ENCODE measurements around the gene PPIC. TPM values are rescaled to one million over a fixed set of nuclear protein-coding genes. Genes with fewer than 3 reads are reported as not detected.

PPIC gene
- polyA plus RNA-seq (ENCODE audit: insufficient read depth in 1 of 5, insufficient read length in 5 of 5, low replicate concordance in 1 of 5), result 10 to 100 TPM; 31.5 to 47.8 (median 38.3) TPM
- long read RNA-seq, donor 1, transcript PPIC-202 (2 exons, 1,143 nt), result minor isoform, 8 of 116 reads
- long read RNA-seq, donor 1, transcript PPIC-201 (5 exons, 1,380 nt), result major isoform, 37 of 116 reads
- long read RNA-seq, donor 1, partial matches to known transcripts, result 62 of 116 reads
- long read RNA-seq, donor 1, other reads (novel, unspliced or antisense), result 9 of 116 reads
- long read RNA-seq, donor 2, transcript PPIC-201 (5 exons, 1,380 nt), result major isoform, 23 of 23 reads
- long read RNA-seq, donor 2, partial matches to known transcripts, result 0 of 23 reads
- long read RNA-seq, donor 2, other reads (novel, unspliced or antisense), result 0 of 23 reads
- long read RNA-seq, donor 3, transcript PPIC-201 (5 exons, 1,380 nt), result major isoform, 26 of 27 reads
- long read RNA-seq, donor 3, partial matches to known transcripts, result 0 of 27 reads
- long read RNA-seq, donor 3, other reads (novel, unspliced or antisense), result 0 of 27 reads
- long read RNA-seq, donor 4, transcript PPIC-201 (5 exons, 1,380 nt), result major isoform, 25 of 30 reads
- long read RNA-seq, donor 4, partial matches to known transcripts, result 5 of 30 reads
- long read RNA-seq, donor 4, other reads (novel, unspliced or antisense), result 0 of 30 reads
- long read RNA-seq, donor 5, transcript PPIC-201 (5 exons, 1,380 nt), result major isoform, 28 of 32 reads
- long read RNA-seq, donor 5, partial matches to known transcripts, result 0 of 32 reads
- long read RNA-seq, donor 5, other reads (novel, unspliced or antisense), result 0 of 32 reads
- long read RNA-seq, donor 6, transcript PPIC-201 (5 exons, 1,380 nt), result major isoform, 39 of 58 reads
- long read RNA-seq, donor 6, partial matches to known transcripts, result 16 of 58 reads
- long read RNA-seq, donor 6, other reads (novel, unspliced or antisense), result 0 of 58 reads
- long read RNA-seq, donor 7, transcript PPIC-201 (5 exons, 1,380 nt), result major isoform, 40 of 46 reads
- long read RNA-seq, donor 7, partial matches to known transcripts, result 5 of 46 reads
- long read RNA-seq, donor 7, other reads (novel, unspliced or antisense), result 0 of 46 reads
- long read RNA-seq, donor 8, transcript PPIC-201 (5 exons, 1,380 nt), result major isoform, 7 of 8 reads
- long read RNA-seq, donor 8, partial matches to known transcripts, result 0 of 8 reads
- long read RNA-seq, donor 8, other reads (novel, unspliced or antisense), result 0 of 8 reads

DNA sequence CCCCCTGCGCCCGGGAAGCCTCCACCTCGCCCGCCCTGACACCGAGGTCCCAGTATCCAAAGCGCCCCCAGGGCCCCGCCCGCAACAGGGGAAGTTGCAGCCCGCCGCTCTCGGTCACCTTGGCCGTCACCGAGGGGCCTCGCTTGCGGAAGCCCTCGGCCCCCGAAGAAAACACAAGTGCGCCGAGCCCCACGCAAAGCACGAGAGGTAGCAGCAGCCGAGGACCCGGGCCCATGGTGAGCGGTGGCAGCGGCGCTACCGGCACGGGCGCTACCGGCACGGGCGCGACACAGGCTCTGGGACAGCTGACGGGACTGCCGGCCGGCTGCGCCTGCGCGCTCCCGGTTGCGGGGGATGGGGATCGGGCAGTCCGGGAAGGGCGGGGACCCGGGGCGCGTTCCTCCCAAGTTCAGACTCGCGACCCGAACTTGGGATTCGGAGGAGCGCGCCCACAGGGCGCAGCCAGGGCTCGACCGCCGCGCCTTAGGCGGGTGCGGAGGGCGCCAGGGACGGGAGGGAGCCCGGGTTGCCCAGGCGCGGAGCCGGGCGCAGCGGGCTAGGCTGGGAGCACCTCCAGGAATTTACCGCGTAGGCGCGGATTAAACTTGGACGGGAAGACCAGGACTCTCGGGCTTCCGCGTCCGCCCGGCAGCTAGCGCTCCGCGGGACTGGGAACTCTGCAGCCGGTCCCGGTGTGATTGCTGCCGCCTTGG, at the start of gene PPIC:
Gene PPIC (minus strand): TSS at position 335 of the 713 bp plus-strand sequence. CDS start 100 bp downstream, at position 235.
- DNase-seq, result peak; percentile 83 to 88

DNA sequence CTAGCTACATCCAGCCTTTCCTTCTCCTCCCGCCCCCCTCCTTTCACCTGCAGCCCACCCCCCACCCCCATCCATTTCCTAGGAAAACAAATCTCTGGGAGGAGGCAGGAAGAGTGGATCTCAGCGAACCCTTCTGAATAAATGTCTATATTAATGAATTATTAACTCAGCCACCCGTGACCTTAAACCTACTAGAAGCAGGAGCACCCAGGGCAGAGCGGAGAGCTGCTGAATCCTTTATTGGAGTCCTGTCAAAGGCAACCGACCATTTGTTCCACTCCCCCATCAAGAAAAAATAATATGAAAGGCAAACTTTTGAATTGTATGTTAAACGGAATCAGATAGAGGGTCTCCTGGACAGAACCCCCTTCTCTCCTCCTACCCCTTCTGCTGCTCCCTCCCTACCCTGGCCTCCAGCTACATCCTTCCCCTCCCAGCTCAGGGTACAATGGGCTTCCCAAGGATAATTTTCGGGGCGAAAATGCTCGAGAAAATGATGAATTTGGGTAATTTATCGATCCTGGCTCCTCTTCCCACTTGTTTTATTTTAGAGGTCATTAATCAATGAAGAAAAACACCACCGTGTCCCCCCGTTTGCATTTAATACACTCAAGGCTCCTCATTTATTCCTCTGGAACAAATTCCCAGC, 49.2 kb upstream of the PPIC start:
- no peak for DNase-seq

DNA sequence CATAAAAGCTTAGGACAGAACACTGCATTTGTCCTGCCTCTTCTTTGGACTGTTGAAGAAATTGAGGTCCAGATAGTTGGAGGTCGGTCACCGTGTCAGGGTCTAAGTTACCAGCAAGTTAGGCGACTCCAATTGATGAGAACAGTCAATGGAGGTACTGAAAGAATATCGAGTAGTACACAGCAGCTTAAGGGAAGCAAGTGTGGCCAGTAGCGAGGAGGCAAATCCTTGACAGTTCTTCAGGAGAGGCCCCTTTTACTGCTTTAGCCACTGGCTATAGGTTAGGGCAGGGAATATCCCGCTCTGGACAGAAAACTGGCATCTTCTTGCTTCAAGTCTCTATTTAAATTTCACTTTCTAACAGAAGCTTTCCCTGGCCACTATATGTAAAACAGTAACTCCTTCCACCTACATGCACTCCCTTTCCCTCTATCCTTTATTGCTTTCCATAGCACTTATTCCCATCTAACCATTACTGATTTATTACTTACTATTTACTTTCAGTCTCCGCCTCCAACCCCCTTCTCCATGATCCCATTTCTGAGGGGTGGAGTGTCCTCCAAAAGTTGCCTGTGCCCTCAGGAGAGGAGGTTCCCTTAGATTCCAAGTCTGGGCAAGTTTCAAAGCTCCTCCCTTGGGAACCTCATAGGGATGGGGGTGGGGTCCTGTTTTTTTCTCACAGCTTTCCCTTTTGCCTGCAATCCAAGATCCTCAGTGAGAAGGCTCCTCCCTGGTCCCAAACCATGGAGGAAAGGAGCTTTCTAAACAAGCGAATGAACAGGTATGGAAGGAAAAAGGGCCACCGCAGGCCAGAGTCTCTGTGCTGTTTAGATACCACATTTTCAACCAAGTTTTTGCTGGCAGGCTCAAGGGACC, 48.4 kb upstream of the PPIC start:
- DNase-seq, result no peak

DNA sequence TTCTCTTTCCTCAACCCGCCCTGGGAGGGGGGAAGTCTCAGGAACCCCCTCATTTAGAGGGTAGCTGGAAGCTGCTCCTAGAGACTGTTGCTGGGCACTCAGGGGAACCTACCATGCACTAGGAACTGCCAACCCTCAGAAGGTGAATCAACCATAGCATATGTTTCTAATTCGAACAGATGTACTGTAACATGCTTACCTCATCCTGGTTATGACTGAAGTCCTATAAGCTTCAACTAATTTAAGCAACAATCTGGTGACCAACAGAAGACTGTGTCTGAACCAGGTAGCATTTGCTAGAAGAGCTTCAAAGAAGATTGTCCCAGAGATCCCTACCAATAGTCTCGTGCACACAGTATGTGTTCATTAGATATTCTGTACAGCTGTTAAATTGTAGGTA, 46.8 kb upstream of the PPIC start:
- DNase-seq, result no peak

DNA sequence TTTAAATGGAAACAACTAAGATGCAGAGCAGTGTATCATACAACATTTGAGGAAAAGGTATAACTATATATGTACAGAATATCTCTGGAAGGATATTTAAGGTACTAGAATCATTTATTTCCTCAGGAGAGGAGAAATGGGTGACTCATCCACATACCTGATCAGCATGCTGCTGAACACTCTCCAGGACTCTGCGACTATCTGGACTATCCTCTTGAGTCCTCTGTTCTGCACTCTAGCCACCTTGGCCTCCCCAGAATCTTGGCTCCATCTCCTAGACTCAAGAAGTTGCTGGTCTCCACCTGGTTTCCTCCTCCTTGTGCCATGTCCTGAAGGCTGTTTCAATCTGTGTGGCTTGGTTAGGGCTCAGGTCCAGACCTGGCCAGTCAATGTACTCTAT, 43.7 kb upstream of the PPIC start:
- DNase-seq, result no peak

DNA sequence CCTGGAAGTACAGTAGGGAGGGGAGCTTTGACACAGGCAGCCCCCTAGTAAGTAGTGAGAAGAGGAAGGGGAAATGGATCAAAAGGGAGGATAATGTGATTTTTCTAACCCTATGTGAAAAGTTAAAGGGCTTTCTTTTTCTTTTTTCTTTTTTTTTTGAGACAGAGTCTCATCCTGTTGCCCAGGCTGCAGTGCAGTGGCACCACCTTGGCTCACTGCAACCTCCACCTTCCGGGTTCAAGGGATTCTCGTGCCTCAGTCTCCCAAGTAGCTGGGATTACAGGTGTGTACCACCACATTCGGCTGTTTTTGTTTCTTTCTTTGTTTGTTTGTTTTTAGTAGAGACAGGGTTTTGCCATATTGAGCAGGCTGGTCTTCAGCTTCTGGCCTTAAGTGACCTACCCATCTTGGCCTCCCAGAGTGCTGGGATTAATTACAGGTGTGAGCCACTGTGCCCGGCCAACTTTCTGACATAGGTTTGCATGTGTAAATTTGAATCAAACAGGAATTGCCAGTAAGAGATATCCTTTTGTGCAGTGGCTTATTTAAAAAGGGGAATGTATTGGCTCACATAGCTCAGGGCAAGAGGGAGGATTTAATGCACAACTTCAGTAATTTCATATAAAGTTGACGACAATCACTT, 39.1 kb upstream of the PPIC start:
- no peak for DNase-seq

DNA sequence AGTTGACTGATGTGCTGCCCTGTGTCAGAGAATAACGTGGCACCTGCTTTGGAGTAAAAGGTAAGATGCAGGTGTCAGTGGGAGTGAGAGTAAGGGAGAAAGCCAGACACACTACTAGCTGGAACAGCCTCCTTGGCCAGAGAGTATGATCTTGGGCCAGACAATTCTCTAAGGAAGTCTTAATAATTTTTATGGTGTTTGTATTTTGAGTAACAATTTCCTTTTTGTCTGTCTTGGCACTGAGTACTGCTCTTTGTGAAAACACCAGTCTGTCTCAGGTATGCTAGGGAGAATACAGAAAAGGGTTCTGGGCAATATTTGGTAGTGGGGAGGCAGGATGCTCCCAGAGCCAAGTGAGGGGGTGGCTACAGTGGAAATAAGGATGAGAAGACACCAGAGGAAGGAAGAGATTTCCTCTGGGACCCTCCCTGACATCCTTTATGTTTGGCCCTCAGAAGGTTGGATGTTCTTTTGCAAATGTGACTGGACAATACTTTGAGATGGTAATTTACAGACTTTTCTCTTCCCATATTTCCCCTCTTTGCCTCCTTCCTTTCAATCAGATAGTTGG, 31.9 kb upstream of the PPIC start:
- no peak for DNase-seq

DNA sequence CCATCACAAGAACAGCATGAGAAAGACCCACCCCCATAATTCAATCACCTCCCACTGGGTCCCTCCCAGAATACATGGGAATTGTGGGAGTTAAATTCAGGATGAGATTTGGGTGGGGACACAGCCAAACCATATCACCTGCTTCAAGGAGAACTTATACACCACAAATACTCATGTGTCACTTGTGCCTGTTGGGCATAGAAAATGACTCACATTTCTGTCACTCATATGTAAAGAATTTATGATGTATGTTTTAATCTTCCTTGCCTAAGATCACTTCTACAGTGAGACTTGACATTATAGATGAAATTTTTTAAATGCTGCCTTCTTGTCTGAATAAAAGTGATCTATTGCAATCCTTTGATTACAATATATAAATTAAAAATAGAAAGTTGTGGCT, 29.5 kb upstream of the PPIC start:
- no peak for DNase-seq

DNA sequence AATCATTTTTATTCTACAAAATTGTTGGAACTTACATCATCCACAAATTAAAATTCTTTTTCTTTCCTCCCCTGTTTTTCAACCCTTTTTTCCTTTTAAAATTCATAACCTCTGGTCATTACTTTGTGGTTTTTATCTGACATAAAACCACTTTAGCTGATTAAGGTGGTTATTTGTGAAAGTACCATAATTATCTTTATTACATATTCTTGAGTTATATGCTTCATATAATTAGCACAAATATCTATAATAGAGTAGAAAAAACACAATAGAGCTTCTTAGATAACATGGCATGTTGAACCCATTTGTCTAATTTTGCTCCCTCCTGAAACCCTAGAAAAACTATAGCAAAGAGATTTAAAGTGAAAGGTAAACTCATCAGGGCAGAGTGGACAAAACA, 22.9 kb upstream of the PPIC start:
- no peak for DNase-seq

DNA sequence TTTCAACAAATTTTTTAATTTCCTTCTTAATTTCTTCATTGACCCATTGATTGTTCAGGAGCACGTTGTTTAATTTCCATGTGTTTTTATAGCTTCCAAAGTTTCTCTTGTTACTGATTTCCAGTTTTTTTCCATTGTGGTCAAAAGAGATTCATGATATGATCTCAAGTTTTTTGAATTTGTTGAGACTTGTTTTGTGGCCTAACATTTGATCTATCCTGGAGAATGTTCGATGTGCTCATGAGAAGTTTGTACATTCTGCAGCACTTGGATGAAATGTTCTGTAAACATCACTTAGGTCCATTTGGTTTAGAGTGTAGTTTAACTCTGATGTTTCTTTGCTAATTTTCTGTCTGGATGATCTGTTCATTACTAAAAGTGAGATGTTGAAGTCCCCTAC, 14.7 kb upstream of the PPIC start:
- no peak for DNase-seq

DNA sequence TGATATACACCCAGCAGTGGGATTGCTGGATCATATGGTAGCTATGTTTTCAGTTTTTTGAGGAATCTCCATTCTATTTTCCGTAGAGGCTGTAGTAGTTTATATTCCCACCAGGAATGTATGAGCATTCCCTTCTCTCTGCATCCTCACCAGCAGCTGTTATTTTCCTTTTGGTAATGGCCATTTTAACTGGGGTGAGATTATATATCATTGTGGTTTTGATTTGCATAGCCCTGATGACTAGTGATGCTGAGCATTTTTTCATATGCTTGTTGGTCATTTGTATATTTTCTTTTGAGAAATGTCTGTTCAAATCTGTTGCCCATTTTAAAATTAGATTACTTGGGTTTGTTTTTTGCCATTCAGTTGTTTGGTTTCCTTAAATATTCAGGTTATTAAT, 11.2 kb upstream of the PPIC start:
- no peak for DNase-seq

DNA sequence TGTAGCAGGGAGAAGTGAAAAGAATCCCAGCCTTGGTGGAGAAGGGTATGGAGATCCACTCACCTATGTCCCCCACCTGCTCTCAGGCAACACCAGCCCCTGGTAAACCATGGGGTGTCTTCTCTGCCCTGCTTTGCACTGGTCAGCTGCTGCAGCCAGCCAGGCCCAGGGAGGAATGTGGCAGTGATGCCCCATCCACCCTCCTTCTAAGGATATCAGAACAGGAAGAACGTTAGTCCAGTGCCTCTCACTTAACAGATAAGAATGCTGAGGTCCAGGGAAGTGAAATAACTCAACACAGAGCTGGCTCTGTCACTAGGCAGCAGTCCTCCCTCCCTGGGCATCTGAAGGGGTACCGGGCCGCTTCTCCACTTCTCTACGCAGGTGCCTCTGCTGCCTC, 9.7 kb upstream of the PPIC start:
- DNase-seq, result no peak

DNA sequence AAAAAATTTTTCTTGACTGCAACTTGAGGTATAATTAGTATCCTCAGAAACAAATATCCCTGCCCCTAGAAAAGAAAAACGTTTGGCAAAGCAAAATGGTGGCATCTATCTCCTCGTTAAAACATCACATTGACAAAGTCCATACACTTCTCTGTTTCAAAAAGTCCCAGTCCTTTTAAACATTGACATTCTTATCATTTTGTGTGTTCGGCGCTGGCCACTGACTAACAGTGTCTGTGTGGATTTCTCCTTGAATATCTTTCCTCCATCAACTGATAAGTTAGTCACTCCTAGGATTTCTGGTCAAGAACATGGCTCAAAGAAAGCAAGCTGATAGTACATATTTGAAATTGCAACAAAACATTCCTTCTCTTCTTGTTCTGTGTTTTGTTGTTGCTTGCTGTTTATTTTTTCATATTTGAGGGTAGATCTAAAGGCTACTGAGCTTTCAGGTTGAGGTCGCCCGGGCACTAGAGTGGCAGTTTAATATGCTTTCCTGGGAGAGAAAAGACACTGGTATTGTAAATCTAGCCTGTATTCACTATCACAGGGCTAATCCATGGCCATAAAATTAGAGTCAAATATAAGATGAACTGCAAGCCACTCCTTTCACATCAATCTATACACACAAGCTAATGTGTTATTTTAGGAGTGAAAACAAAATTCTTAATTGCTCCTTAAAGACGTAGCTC, 8.5 kb upstream of the PPIC start:
- DNase-seq, result no peak

DNA sequence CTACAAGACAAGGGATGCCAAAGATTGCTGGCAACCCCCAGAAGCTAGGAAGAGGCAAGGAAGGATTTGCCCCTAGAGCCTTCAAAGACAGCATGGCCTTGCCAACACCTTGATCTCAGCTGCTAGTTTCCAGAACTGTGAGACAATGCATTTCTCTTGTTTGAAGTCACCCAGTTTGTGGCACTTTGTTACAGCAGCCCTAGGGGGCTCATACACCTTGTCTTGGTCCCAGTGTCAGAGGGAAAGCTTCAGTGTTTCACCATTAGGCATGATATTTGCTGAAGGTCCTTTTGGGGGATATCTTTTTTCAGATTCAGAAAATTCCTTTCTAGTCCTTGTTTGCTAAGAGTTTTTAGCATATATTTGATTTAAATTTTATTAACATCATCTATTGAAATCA, 3.1 kb upstream of the PPIC start:
- DNase-seq, result no peak

DNA sequence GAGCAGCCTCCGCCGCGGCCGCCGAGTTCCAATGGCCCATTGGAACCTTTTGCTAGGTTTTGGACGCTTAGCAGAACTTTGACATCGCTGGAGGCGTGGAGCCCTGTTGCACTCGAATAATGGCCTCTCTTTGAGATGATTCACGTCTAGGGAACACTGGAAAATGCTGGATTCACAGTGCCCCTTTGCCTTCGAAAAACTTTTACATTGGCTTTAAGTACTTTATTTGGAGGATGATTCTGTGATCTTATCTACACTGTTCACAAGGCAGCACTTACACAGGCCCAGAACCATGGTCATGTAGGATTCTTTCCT, 536 bp upstream of the PPIC start:
- no peak for DNase-seq

DNA sequence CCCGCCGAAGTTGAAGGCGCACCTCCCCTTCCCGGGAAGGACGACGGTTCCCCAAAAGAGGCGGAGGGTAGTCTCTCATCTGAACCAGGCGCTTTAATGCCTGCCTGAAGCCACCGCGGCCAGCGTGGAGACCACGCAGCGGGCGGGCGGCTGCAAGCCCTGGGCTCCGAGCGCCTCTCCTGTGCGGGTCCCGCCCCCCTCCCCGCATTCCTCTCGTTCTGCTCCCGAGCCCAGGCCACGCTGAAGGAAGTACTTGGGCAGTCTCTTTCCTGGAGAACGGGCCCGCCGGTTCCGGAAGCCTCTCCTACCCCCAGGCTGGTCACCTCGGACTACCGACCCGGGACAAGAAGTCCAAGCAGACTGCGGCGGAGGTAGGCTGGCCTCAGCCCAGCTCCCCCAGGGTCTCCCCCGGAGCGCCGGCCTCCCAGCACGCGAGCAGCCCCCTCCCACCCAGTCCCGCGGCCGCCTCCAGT, 571 bp downstream of the PPIC start:
- DNase-seq, result peak; percentile 28 to 49

DNA sequence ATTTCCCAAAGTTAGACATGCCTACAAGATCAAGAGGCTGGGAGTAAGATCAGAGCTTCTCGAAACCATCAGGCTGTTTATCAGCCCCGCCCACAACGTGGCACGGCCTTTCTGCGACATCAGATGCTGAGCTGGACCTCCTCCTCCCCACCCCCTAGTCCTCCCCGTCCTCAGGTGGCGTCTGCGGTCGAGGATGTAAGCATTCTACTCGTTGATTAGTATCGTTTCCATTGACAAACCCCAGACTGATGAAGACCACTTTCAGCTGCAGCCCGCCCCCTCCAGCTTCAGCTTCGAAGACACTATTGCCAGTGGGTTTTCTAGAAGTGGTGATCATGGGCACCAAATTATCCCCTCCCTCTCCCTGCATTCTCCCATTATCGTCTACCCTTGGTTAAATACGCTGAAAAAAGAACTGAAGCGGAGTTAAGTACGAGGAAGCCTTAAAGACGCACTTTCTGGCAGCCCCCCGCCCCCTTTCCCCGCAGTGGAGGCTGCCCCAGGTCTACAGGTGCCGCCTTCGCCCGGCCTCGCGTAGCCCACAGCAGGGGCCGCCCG, 1.1 kb downstream of the PPIC start:
- peak; percentile 10 to 22 for DNase-seq

DNA sequence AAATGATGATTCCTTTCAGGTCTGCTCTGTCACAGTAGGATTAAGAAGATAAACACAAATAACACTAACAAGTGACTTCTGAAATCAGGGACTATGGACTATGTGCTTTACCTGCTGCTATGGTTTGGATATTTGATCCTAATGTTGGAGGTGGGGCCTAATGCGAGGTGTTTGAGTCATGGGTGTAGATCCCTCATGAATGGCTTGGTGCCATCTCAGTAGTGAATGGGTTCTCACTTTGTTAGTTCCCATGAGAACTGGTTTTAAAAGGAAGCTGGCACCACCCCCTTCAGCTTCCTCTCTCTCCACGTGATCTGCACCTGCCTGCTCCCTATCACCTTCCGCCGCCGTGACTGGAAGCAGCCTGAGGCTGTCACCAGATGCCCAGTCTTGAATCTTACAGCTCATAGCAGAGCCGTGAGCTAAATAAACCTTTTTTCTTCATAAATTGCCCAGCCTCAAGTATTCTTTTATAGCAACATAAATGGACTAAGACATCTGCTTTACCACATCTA, 3.3 kb downstream of the PPIC start:
- DNase-seq, result no peak
